ENCODE measurements around the gene DLGAP1. TPM values are rescaled to one million over a fixed set of nuclear protein-coding genes. Genes with fewer than 3 reads are reported as not detected.

DLGAP1 gene
- total RNA-seq, 1 experiment from 2014 or later: 0.39 TPM

DNA sequence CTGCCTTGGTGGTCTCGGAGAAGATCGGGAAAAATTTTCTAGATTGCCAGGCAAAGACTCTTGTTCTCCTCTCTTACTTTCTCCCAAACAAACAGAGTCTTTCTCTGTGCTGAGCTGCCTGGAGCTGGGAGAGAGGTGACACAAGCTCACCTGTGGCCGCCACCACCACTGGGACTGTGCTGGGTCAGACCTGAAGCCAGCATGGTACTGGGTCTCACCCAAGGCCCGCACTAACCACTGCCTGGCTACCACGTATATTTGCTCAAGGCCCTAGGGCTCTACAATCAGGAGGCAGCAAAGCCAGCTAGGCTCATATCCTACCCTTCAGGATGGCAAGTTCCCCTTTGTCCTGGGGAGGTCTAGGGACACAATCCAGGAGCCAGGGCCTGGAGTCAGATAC lies 312.2 kb downstream of the DLGAP1 start:
- ChIA-PET RAD21 (ENCODE audit: low non-redundant PET in 1 of 2, low total read pairs in 2 of 2, uncharacterized antibody in 2 of 2, unreplicated experiment in 2 of 2) (no interaction called here), CTCF (no interaction called here), POLR2A (no interaction called here)
- intact Hi-C loops (cut with micrococcal nuclease): no loop called here
- no peak for TF ChIP-seq EZH2phosphoT487 (IDR thresholded peaks at IDR 0.05; ENCODE audit: borderline replicate concordance)
- no peak for TF ChIP-seq SIN3A (IDR thresholded peaks at IDR 0.05; ENCODE audit: low read depth)
- TF ChIP-seq ZFX (IDR thresholded peaks at IDR 0.05): no peak
- no peak for TF ChIP-seq YY1 (IDR thresholded peaks at IDR 0.05; ENCODE audit: extremely low read depth, insufficient replicate concordance, low read depth, low read length)
- no peak for TF ChIP-seq SP1 (IDR thresholded peaks at IDR 0.05; ENCODE audit: low read depth)
- no peak for TF ChIP-seq TCF7L2 (IDR thresholded peaks at IDR 0.05; ENCODE audit: borderline replicate concordance, extremely low read depth, insufficient read depth, insufficient read length)
- TF ChIP-seq, protein P1, sequence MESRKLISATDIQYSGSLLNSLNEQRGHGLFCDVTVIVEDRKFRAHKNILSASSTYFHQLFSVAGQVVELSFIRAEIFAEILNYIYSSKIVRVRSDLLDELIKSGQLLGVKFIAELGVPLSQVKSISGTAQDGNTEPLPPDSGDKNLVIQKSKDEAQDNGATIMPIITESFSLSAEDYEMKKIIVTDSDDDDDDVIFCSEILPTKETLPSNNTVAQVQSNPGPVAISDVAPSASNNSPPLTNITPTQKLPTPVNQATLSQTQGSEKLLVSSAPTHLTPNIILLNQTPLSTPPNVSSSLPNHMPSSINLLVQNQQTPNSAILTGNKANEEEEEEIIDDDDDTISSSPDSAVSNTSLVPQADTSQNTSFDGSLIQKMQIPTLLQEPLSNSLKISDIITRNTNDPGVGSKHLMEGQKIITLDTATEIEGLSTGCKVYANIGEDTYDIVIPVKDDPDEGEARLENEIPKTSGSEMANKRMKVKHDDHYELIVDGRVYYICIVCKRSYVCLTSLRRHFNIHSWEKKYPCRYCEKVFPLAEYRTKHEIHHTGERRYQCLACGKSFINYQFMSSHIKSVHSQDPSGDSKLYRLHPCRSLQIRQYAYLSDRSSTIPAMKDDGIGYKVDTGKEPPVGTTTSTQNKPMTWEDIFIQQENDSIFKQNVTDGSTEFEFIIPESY (IDR thresholded peaks at IDR 0.05; ENCODE audit: extremely low read depth, insufficient replicate concordance, low read length): no peak
- no peaks in the 10 kb centered on the region for H4K20me1 ChIP-seq (ENCODE audit: insufficient read depth)
- no peaks in the 10 kb centered on the region for H3K27me3 ChIP-seq (ENCODE audit: insufficient read depth, low read length)
- no peak overlapping the region for H3K9ac ChIP-seq (ENCODE audit: low read length)
- no peaks in the 10 kb centered on the region for H3K9me3 ChIP-seq (ENCODE audit: control insufficient read depth in 1 of 2, insufficient read depth in 1 of 2, low read depth in 1 of 2, low read length in 2 of 2)
- ATAC-seq: no peak
- DNase-seq (ENCODE audit: low read depth, low spot score): no peak
- H3K4me1 ChIP-seq (ENCODE audit: control insufficient read depth in 1 of 2, insufficient read depth in 2 of 2, low read length in 2 of 2): no peaks in the 10 kb centered on the region
- H3K9me2 ChIP-seq (ENCODE audit: insufficient read depth): no peaks in the 10 kb centered on the region
- no TSS peak for BruUV-seq (replicated peaks)
- H3K27ac ChIP-seq (ENCODE audit: low read depth, low read length): no peak overlapping the region
- no peaks in the 10 kb centered on the region for H3K79me2 ChIP-seq (ENCODE audit: insufficient read depth, low read length)
- H2AFZ ChIP-seq (ENCODE audit: low read depth, low read length, poor library complexity, severe bottlenecking): no peak overlapping the region
- no peaks in the 10 kb centered on the region for H3K36me3 ChIP-seq (ENCODE audit: control insufficient read depth in 1 of 2, insufficient read depth in 2 of 2, low read length in 2 of 2)
- no peak overlapping the region for H3K4me2 ChIP-seq (ENCODE audit: low read length)
- no peak overlapping the region for H3K4me3 ChIP-seq (replicated peaks in 1 of 2; ENCODE audit: low read depth in 1 of 2, low read length in 2 of 2)

DNA sequence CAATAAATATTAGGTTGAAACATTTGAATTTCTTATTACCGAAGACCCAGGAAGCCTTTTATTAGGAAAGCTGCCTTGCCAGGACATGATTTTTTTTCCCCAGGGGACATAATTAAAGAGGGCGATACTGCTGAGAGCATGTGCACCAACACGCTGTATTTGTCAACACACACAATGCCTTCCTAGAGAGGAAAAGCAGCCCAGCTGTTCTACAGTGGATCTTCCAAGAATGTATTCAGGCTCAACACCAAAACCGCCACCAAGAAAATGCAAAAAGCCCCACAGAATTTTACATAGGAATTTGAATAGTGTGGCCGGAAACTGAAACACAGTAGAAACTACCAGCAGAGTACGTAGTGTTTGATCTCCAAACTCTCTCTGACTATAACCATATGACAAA lies 320.4 kb downstream of the DLGAP1 start:
- H3K9ac ChIP-seq (ENCODE audit: low read length): no peak overlapping the region
- POLR2A ChIA-PET: no interaction called here
- RAD21 ChIA-PET (ENCODE audit: low non-redundant PET in 1 of 2, low total read pairs in 2 of 2, uncharacterized antibody in 2 of 2, unreplicated experiment in 2 of 2): no interaction called here
- H3K4me3 ChIP-seq (replicated peaks in 1 of 2; ENCODE audit: low read depth in 1 of 2, low read length in 2 of 2): no peak overlapping the region
- H3K27ac ChIP-seq (ENCODE audit: low read depth, low read length): no peak overlapping the region
- H3K4me2 ChIP-seq (ENCODE audit: low read length): no peak overlapping the region
- no peaks in the 10 kb centered on the region for H3K9me2 ChIP-seq (ENCODE audit: insufficient read depth)
- H3K27me3 ChIP-seq (ENCODE audit: insufficient read depth, low read length): no peaks in the 10 kb centered on the region
- H2AFZ ChIP-seq (ENCODE audit: low read depth, low read length, poor library complexity, severe bottlenecking): no peak overlapping the region
- H3K79me2 ChIP-seq (ENCODE audit: insufficient read depth, low read length): no peaks in the 10 kb centered on the region
- DNase-seq (ENCODE audit: low read depth, low spot score) (no peak), ATAC-seq (no peak)
- H3K4me1 ChIP-seq (ENCODE audit: control insufficient read depth in 1 of 2, insufficient read depth in 2 of 2, low read length in 2 of 2): no peaks in the 10 kb centered on the region
- no peaks in the 10 kb centered on the region for H3K36me3 ChIP-seq (ENCODE audit: control insufficient read depth in 1 of 2, insufficient read depth in 2 of 2, low read length in 2 of 2)
- no peaks in the 10 kb centered on the region for H3K9me3 ChIP-seq (ENCODE audit: control insufficient read depth in 1 of 2, insufficient read depth in 1 of 2, low read depth in 1 of 2, low read length in 2 of 2)
- intact Hi-C loops (cut with micrococcal nuclease): loop anchor here (10.0 kb wide), 1 partner anchor 60 kb away; no protein-coding TSS in a partner anchor
- no peaks in the 10 kb centered on the region for H4K20me1 ChIP-seq (ENCODE audit: insufficient read depth)
- CTCF ChIA-PET: no interaction called here
- no TSS peak for BruUV-seq (replicated peaks)
- TF ChIP-seq ELF1 (IDR thresholded peaks at IDR 0.05; ENCODE audit: borderline replicate concordance, low read depth) (no peak), CTCF (IDR thresholded peaks at IDR 0.05 in 2 of 3, conservative IDR thresholded peaks at IDR 0.05 in 1 of 3; ENCODE audit: borderline replicate concordance in 1 of 3, insufficient read depth in 1 of 3, low read depth in 2 of 3, low read length in 2 of 3) (no peak)

All from HCT116 (cell line).